Measurements from ENCODE around the gene RASAL2. TPM values are rescaled to one million over a fixed set of nuclear protein-coding genes. Genes with fewer than 3 reads are reported as not detected.

The RASAL2 gene
- total and polyA plus RNA-seq, 2 of the 4 experiments (the other 2 are of a cell fraction) = 13.1 to 20.6 TPM

DNA sequence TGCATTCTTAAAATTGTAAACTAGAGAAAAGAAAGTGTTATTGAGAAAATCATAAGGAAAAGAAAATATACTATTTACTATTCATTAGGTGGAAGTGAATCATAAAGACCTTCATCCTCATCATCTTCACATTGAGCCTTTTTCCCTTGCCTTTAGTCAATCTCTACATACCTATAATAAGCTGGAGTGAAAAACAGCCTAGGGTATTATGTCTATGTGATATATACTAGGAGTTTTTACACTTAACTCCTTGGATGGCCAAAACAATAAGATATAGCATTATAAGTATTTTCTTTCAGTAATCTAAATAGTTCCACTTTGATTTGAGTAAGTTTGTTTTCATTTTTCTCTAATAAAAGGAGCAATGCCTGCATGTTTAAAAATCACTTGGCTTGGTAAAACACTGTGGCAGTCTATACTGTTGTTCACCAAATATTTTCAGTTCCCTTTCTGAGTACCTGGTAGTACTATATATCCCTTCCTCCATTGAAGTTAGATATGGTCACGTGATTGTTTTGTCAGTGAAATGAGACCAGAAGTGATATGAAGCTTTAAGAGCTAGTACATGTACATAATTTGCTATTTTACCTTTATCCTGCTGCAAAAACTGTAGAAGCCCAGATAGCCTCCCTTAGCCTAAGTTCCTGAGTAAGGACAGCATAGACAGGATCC, 324.5 kb downstream of the RASAL2 start:
- POLR2A ChIA-PET (ENCODE audit: unreplicated experiment) = no interaction called here
- no peaks in the 10 kb centered on the region for H3K36me3 ChIP-seq (ENCODE audit: control insufficient read depth, insufficient read depth, low read length)
- no peak overlapping the region for H3K4me2 ChIP-seq (ENCODE audit: low read depth, low read length)

More for the DNA sequence above, 324.5 kb downstream of the RASAL2 start:
- no TSS peak for BruUV-seq (replicated peaks)
- intact Hi-C loops (cut with micrococcal nuclease) (loop anchor here (5.0 kb wide), 1 partner anchor 34 kb away; no protein-coding TSS in a partner anchor), dilution Hi-C loops (cut with HindIII; ENCODE audit: low sequenced_read_pairs, unreplicated experiment) (no loop called here), in situ Hi-C loops (cut with MboI; ENCODE audit: low sequenced_read_pairs) (no loop called here)
- no peak overlapping the region for H4K91ac ChIP-seq (ENCODE audit: insufficient read depth, low read depth, low read length)
- H3K27me3 ChIP-seq (ENCODE audit: control insufficient read depth, insufficient read depth, low read length) = no peaks in the 10 kb centered on the region
- peak overlapping the region in 1 of 2 experiments; percentile 12; a peak in 1 of 4 replicates for H4K8ac ChIP-seq (ENCODE audit: low read depth in 2 of 2, low read length in 2 of 2)
- H3K9me3 ChIP-seq (ENCODE audit: control insufficient read depth, insufficient read depth, low read length) = no peaks in the 10 kb centered on the region
- no peak overlapping the region for H2BK20ac ChIP-seq (ENCODE audit: low read depth, low read length)
- no peaks in the 10 kb centered on the region; a peak in 1 of 4 replicates for H3K79me1 ChIP-seq (ENCODE audit: low read depth in 1 of 2, low read length in 2 of 2)
- no peak overlapping the region for H3K23ac ChIP-seq (ENCODE audit: low read depth, low read length)
- 0 out of 2 replicates have a peak, but pooled peaks have one; percentile 11 for ATAC-seq (ENCODE audit: low read depth)
- H3K4me1 ChIP-seq (ENCODE audit: control insufficient read depth, insufficient read depth, low read length) = no peaks in the 10 kb centered on the region; the same call in 1 of the 2 replicates
- H2BK15ac ChIP-seq (ENCODE audit: low read depth, low read length) = no peak overlapping the region
- peaks cover 2% of the 10 kb centered on the region; the same call in 1 of the 2 replicates for H3K9me1 ChIP-seq (ENCODE audit: insufficient read depth, low read length)
- CTCF ChIA-PET = interaction anchor here (1.3 kb wide), 1 partner anchor 10 kb away, joined by 3 read pairs; no protein-coding TSS in a partner anchor
- DNase-seq = no peak
- no peak overlapping the region for H3K4me3 ChIP-seq (ENCODE audit: insufficient read depth, low read depth, low read length)
- no peaks in the 10 kb centered on the region for H4K20me1 ChIP-seq (ENCODE audit: insufficient read depth, low read length)
- peak overlapping the region; percentile 15 for H2BK5ac ChIP-seq (ENCODE audit: low read depth, low read length, poor library complexity, severe bottlenecking)
- no peak overlapping the region for H2BK120ac ChIP-seq (ENCODE audit: low read depth, low read length)
- no peak overlapping the region for H3K9ac ChIP-seq (ENCODE audit: low read depth, low read length)
- no CpG with 5 or more reads among the region's 1 CpG for WGBS, 2 experiments (ENCODE audit: extremely low coverage in 2 of 2, insufficient read length in 1 of 2)
- H2AK9ac ChIP-seq (replicated peaks; ENCODE audit: low read depth, low read length, poor library complexity) = no peak overlapping the region
- 0 out of 2 replicates have a peak overlapping the region, but pooled peaks have one; percentile 24 for H4K5ac ChIP-seq (ENCODE audit: low read depth, low read length)
- H3K18ac ChIP-seq (ENCODE audit: low read depth, low read length) = no peak overlapping the region
- no peak overlapping the region; the same call in 1 of the 2 replicates for H2AK5ac ChIP-seq (ENCODE audit: low read depth, low read length)
- no peak overlapping the region for H3K14ac ChIP-seq (replicated peaks; ENCODE audit: low read depth, low read length)
- no peak overlapping the region for H2AFZ ChIP-seq (replicated peaks; ENCODE audit: low read length, poor library complexity)
- no peak for TF ChIP-seq ELK1 (IDR thresholded peaks at IDR 0.05; ENCODE audit: borderline replicate concordance, low read depth, low read length)
- no peak for TF ChIP-seq BHLHE40 (IDR thresholded peaks at IDR 0.05; ENCODE audit: low read depth, low read length)
- no peak overlapping the region for H3K27ac ChIP-seq (ENCODE audit: insufficient read depth, low read length)
- no peak overlapping the region for H3K4ac ChIP-seq (ENCODE audit: low read depth, low read length)
- H3K56ac ChIP-seq (ENCODE audit: extremely low read depth, insufficient read depth, low read length) = no peak overlapping the region
